Transverse colon (tissue), 4 donors: Measurements from ENCODE around the gene ZNF212.

Experiments
- POLR2A ChIP-seq: fragments of 450-650 bp; IDR thresholded peaks from one replicate; pipeline ENCODE4 v1.6.1; 2016; ENCODE audit warnings: antibody characterized with exemption, mild to moderate bottlenecking, moderate library complexity
- POLR2AphosphoS5 ChIP-seq, 3 donors: sonication (generic); formaldehyde crosslinking; IDR thresholded peaks; one replicate each; pipeline ENCODE4 v1.6.1; 2016; ENCODE audit warnings: antibody characterized with exemption in 3 of 3
- TF ChIP-seq, protein P1 (sequence below), 5 experiments: fragments of 200-600 bp in 3 of 5; fragments of 450-650 bp in 2 of 5; sonication (generic) in 3 of 5; IDR thresholded peaks; 1 replicate in 2 of 5; 2 replicates in 3 of 5; pipeline ENCODE4 v1.5.1; 2016 to 2017; ENCODE audit warnings: antibody characterized with exemption in 5 of 5, inconsistent platforms in 3 of 5, mild to moderate bottlenecking in 2 of 5, moderate library complexity in 1 of 5

DNA sequence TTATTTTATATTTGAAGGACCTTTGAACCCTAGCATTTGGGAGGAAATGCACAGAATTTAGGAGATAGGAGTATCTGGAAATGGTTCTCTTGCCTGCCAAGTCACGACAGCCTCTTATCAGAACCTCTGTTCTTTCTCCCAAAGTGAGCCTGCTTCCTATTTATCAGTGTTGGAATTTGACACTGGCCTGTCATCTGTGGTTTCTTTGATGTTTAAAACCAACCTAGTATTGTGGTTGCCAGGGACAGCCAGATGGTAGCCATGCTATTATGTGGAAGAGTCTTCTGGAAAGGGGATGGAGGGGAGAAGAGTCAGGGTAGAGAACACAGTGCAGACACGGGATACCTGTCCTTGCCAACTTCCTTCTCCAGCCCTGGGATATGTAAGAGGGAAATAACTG lies 23.0 kb upstream of the ZNF212 start:
- TF ChIP-seq, protein P1, sequence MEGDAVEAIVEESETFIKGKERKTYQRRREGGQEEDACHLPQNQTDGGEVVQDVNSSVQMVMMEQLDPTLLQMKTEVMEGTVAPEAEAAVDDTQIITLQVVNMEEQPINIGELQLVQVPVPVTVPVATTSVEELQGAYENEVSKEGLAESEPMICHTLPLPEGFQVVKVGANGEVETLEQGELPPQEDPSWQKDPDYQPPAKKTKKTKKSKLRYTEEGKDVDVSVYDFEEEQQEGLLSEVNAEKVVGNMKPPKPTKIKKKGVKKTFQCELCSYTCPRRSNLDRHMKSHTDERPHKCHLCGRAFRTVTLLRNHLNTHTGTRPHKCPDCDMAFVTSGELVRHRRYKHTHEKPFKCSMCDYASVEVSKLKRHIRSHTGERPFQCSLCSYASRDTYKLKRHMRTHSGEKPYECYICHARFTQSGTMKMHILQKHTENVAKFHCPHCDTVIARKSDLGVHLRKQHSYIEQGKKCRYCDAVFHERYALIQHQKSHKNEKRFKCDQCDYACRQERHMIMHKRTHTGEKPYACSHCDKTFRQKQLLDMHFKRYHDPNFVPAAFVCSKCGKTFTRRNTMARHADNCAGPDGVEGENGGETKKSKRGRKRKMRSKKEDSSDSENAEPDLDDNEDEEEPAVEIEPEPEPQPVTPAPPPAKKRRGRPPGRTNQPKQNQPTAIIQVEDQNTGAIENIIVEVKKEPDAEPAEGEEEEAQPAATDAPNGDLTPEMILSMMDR (IDR thresholded peaks at IDR 0.05): no peak
- TF ChIP-seq POLR2AphosphoS5 (IDR thresholded peaks at IDR 0.05) (no peak), POLR2A (no peak)
